BLaER1 treated with 17β-estradiol and CSF1 and Interleukin-3, amounts not matched to agents 10 nM and 100 nM (cell line): Measurements from ENCODE around the gene POU3F4.

Source experiments
- H3K27ac ChIP-seq, 11 experiments: shearing (Covaris generic); formaldehyde crosslinking; 2 replicates each; pipeline ENCODE4 v1.8.1; 2022
- H3K27me3 ChIP-seq, 11 experiments: shearing (Covaris generic); formaldehyde crosslinking; 2 replicates each; pipeline ENCODE4 v1.8.1; 2022
- H3K36me3 ChIP-seq, 11 experiments: shearing (Covaris generic); formaldehyde crosslinking; 2 replicates each; pipeline ENCODE4 v1.8.1; 2022
- H3K4me1 ChIP-seq, 10 experiments: shearing (Covaris generic); formaldehyde crosslinking; 2 replicates each; pipeline ENCODE4 v1.8.1; 2022
- H3K4me2 ChIP-seq, 11 experiments: shearing (Covaris generic); formaldehyde crosslinking; 2 replicates each; pipeline ENCODE4 v1.8.1; 2022
- H3K4me3 ChIP-seq, 10 experiments: shearing (Covaris generic); formaldehyde crosslinking; 2 replicates each; pipeline ENCODE4 v1.8.1; 2022
- H3K9ac ChIP-seq, 11 experiments: shearing (Covaris generic); formaldehyde crosslinking; 2 replicates each; pipeline ENCODE4 v1.8.1; 2022
- H3K9me3 ChIP-seq, 11 experiments: shearing (Covaris generic); formaldehyde crosslinking; replicated peaks in 1 of 11; 2 replicates each; pipeline ENCODE4 v1.8.1; 2022
- H4K20me1 ChIP-seq, 11 experiments: shearing (Covaris generic); formaldehyde crosslinking; 2 replicates each; pipeline ENCODE4 v1.8.1; 2022
- Cebpa-rat ChIP-seq, 11 experiments: shearing (Covaris generic); IDR thresholded peaks; 2 replicates each; pipeline ENCODE4 v1.8.1; 2022

Gene POU3F4

GRCh38 chrX:83508006-83508405 is at the start of gene POU3F4:
TSS of gene POU3F4 (plus strand) at chrX:83508290. CDS start at chrX:83508325, 35 bp downstream.
- Histone ChIP-seq H3K27ac (no peak within 1 kb of the TSS), H3K4me1 (no peaks in the 10 kb centered on the region), H3K4me2 (no peak within 1 kb of the TSS), H3K4me3 (no peak within 1 kb of the TSS), H3K9me3 (peaks cover 21 to 32% (median 26%) of the 10 kb centered on the region in 11 experiments), H3K36me3 (no peaks in the 10 kb centered on the region), H4K20me1 (peaks cover 0 to 14% (median 0%) of the 10 kb centered on the region in 11 experiments; a peak in 6 of 22 replicates), H3K9ac (no peak within 1 kb of the TSS), H3K27me3 (peaks cover 74 to 99% (median 97%) of the 10 kb centered on the region in 11 experiments)
- TF ChIP-seq Cebpa-rat (IDR thresholded peaks at IDR 0.05) = no peak

GRCh38 chrX:83469551-83469950 is 38.5 kb upstream of the POU3F4 start:
- TF ChIP-seq Cebpa-rat (IDR thresholded peaks at IDR 0.05) = no peak
- peak overlapping the region in 3 of 11 experiments; percentile 13 to 37 (median 34); a peak in 2 of 22 replicates for H3K4me2 ChIP-seq
- H3K4me1 ChIP-seq = peaks cover 0 to 10% (median 0%) of the 10 kb centered on the region in 10 experiments; a peak in 4 of 20 replicates
- peaks cover 46 to 74% (median 63%) of the 10 kb centered on the region in 11 experiments; a peak in 21 of 22 replicates for H3K27me3 ChIP-seq
- H3K27ac ChIP-seq = no peak overlapping the region
- H3K36me3 ChIP-seq = no peaks in the 10 kb centered on the region
- H4K20me1 ChIP-seq = no peaks in the 10 kb centered on the region; a peak in 2 of 22 replicates
- no peak overlapping the region for H3K4me3 ChIP-seq
- H3K9ac ChIP-seq = no peak overlapping the region
- peaks cover 0 to 18% (median 6%) of the 10 kb centered on the region in 11 experiments; a peak in 5 of 22 replicates for H3K9me3 ChIP-seq

- no peak overlapping the region for H3K9ac ChIP-seq
- H3K4me2 ChIP-seq = no peak overlapping the region
- H4K20me1 ChIP-seq = peaks cover 0 to 10% (median 0%) of the 10 kb centered on the region in 11 experiments; a peak in 6 of 22 replicates
- H3K4me1 ChIP-seq = no peaks in the 10 kb centered on the region
- H3K4me3 ChIP-seq = no peak overlapping the region
- no peak overlapping the region for H3K27ac ChIP-seq
- peaks cover 71 to 99% (median 91%) of the 10 kb centered on the region in 11 experiments for H3K27me3 ChIP-seq
- H3K9me3 ChIP-seq = 0 out of 22 replicates have a peak, but pooled peaks cover 0 to under 1% (median 0%) of the 10 kb centered on the region in 11 experiments
- H3K36me3 ChIP-seq = no peaks in the 10 kb centered on the region
- TF ChIP-seq Cebpa-rat (IDR thresholded peaks at IDR 0.05) = no peak
These were observed 12.2 kb upstream of the POU3F4 start for GRCh38 chrX:83495898-83496297.

- H3K27me3 ChIP-seq = peaks cover 87 to 100% (median 96%) of the 10 kb centered on the region in 11 experiments
- H3K36me3 ChIP-seq = no peaks in the 10 kb centered on the region
- no peak for TF ChIP-seq Cebpa-rat (IDR thresholded peaks at IDR 0.05)
- H3K27ac ChIP-seq = no peak overlapping the region
- H3K9ac ChIP-seq = no peak overlapping the region
- H3K4me1 ChIP-seq = no peaks in the 10 kb centered on the region
- H4K20me1 ChIP-seq = peaks cover 0 to 14% (median 0%) of the 10 kb centered on the region in 11 experiments; a peak in 7 of 22 replicates
- no peak overlapping the region for H3K4me2 ChIP-seq
- H3K9me3 ChIP-seq = 0 out of 22 replicates have a peak, but pooled peaks cover 0 to 4% (median 0%) of the 10 kb centered on the region in 11 experiments
- no peak overlapping the region for H3K4me3 ChIP-seq
These were observed 7.1 kb upstream of the POU3F4 start for GRCh38 chrX:83501003-83501402.

DNA sequence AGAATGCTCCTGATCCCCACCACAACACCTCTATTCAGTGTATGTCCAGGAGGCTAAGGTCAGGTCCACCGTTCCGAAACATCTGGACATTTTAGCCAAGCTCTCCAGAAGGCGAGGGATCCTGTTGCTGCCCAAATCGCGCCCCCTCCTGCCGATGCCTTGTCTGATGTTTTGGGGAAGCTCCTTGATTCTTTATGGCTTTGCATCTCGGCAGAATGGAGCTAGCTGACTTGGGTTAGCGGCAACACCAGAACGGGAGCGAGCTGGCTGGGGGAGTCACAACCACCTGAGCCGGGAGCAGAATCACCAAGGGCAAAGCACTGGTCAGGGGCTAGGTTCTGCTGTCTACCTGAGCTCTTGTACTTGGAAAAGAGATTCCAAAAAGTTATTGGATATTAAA is 6.6 kb upstream of the POU3F4 start:
- Histone ChIP-seq H3K36me3 (no peaks in the 10 kb centered on the region), H3K27ac (no peak overlapping the region), H3K9me3 (0 out of 22 replicates have a peak, but pooled peaks cover 0 to 4% (median 0%) of the 10 kb centered on the region in 11 experiments), H3K27me3 (peaks cover 87 to 100% (median 97%) of the 10 kb centered on the region in 11 experiments), H3K9ac (no peak overlapping the region), H3K4me2 (no peak overlapping the region), H3K4me3 (no peak overlapping the region), H3K4me1 (no peaks in the 10 kb centered on the region), H4K20me1 (peaks cover 0 to 14% (median 0%) of the 10 kb centered on the region in 11 experiments; a peak in 6 of 22 replicates)
- TF ChIP-seq Cebpa-rat (IDR thresholded peaks at IDR 0.05) = no peak

GRCh38 chrX:83504721-83505479 is 3.2 kb upstream of the POU3F4 start:
- Histone ChIP-seq H4K20me1 (peaks cover 0 to 18% (median 0%) of the 10 kb centered on the region in 11 experiments; a peak in 6 of 22 replicates), H3K4me1 (no peaks in the 10 kb centered on the region), H3K27ac (no peak overlapping the region), H3K27me3 (peaks cover 86 to 99% (median 97%) of the 10 kb centered on the region in 11 experiments), H3K4me3 (no peak overlapping the region), H3K36me3 (no peaks in the 10 kb centered on the region), H3K9ac (no peak overlapping the region), H3K4me2 (no peak overlapping the region), H3K9me3 (peaks cover 13 to 24% (median 18%) of the 10 kb centered on the region in 11 experiments)
- TF ChIP-seq Cebpa-rat (IDR thresholded peaks at IDR 0.05) = no peak

- no peak overlapping the region for H3K9ac ChIP-seq
- H3K4me3 ChIP-seq = no peak overlapping the region
- no peak overlapping the region for H3K4me2 ChIP-seq
- no peaks in the 10 kb centered on the region for H3K36me3 ChIP-seq
- peaks cover 73 to 99% (median 97%) of the 10 kb centered on the region in 11 experiments for H3K27me3 ChIP-seq
- H3K27ac ChIP-seq = no peak overlapping the region
- peaks cover 0 to 14% (median 0%) of the 10 kb centered on the region in 11 experiments; a peak in 5 of 22 replicates for H4K20me1 ChIP-seq
- no peak for TF ChIP-seq Cebpa-rat (IDR thresholded peaks at IDR 0.05)
- peaks cover 21 to 32% (median 26%) of the 10 kb centered on the region in 11 experiments for H3K9me3 ChIP-seq
- H3K4me1 ChIP-seq = no peaks in the 10 kb centered on the region
These were observed 600 bp downstream of the POU3F4 start for GRCh38 chrX:83508526-83509253.

GRCh38 chrX:83509254-83509801 is 1.2 kb downstream of the POU3F4 start:
- no peaks in the 10 kb centered on the region for H3K36me3 ChIP-seq
- TF ChIP-seq Cebpa-rat (IDR thresholded peaks at IDR 0.05) = no peak
- H3K4me3 ChIP-seq = no peak overlapping the region

More at GRCh38 chrX:83509254-83509801, 1.2 kb downstream of the POU3F4 start:
- Histone ChIP-seq H3K4me1 (no peaks in the 10 kb centered on the region), H3K9me3 (peaks cover 21 to 32% (median 26%) of the 10 kb centered on the region in 11 experiments), H3K9ac (no peak overlapping the region), H4K20me1 (peaks cover 0 to 14% (median 0%) of the 10 kb centered on the region in 11 experiments; a peak in 5 of 22 replicates), H3K4me2 (no peak overlapping the region), H3K27ac (no peak overlapping the region), H3K27me3 (peaks cover 73 to 99% (median 97%) of the 10 kb centered on the region in 11 experiments)
